ENCODE data around the gene CNTNAP5. TPM values are rescaled to one million over a fixed set of nuclear protein-coding genes. Genes with fewer than 3 reads are reported as not detected.

CNTNAP5 gene
- total and polyA plus RNA-seq, 2 of the 8 experiments (the other 6 are each of a cell fraction or from before 2014, with no cell fraction given) = 0.11 to 0.76 TPM

GRCh38 chr2:124670187-124670586 is 645.1 kb downstream of the CNTNAP5 start:
- Histone ChIP-seq H3K18ac (ENCODE audit: extremely low read depth, low read length) (no peak overlapping the region), H4K5ac (ENCODE audit: insufficient read length, low read depth, low read length) (no peak overlapping the region), H3K23ac (ENCODE audit: insufficient read length) (no peak overlapping the region), H3K27me3 (replicated peaks in 1 of 4; ENCODE audit: control insufficient read depth in 3 of 4, extremely low read depth in 1 of 4, insufficient read depth in 3 of 4, low read length in 3 of 4) (no peaks in the 10 kb centered on the region), H3K4me2 (ENCODE audit: insufficient read depth in 1 of 2, low read depth in 2 of 2, low read length in 2 of 2) (no peak overlapping the region), H2BK5ac (ENCODE audit: low read depth, low read length) (no peak overlapping the region), H3K9ac (replicated peaks in 1 of 4; ENCODE audit: extremely low read depth in 1 of 4, low read depth in 3 of 4, low read length in 3 of 4) (no peak overlapping the region), H3K56ac (replicated peaks; ENCODE audit: insufficient read length, low read depth, low read length) (no peak overlapping the region), H2AFZ (ENCODE audit: low read length) (no peak overlapping the region), H2BK120ac (replicated peaks; ENCODE audit: low read depth, low read length) (no peak overlapping the region), H3K79me1 (ENCODE audit: low read depth, low read length) (no peaks in the 10 kb centered on the region), H3K79me2 (ENCODE audit: control insufficient read depth in 1 of 2, insufficient read depth in 2 of 2, low read length in 2 of 2) (no peaks in the 10 kb centered on the region), H3K4me3 (ENCODE audit: extremely low read depth in 1 of 4, insufficient read depth in 2 of 4, low read depth in 3 of 4, low read length in 4 of 4) (no peak overlapping the region), H3K14ac (ENCODE audit: insufficient read length) (no peak overlapping the region), H4K91ac (replicated peaks; ENCODE audit: insufficient read length, low read length) (no peak overlapping the region), H2BK12ac (ENCODE audit: low read depth, low read length) (no peak overlapping the region), H4K20me1 (replicated peaks in 1 of 2; ENCODE audit: control insufficient read depth in 1 of 2, insufficient read depth in 2 of 2, low read length in 2 of 2) (no peaks in the 10 kb centered on the region), H3K9me3 (ENCODE audit: insufficient read depth in 2 of 2, low read depth in 1 of 2, low read length in 1 of 2) (0 out of 4 replicates have a peak, but pooled peaks cover 0 to 2% of the 10 kb centered on the region in 2 experiments), H2BK20ac (ENCODE audit: low read length) (no peak overlapping the region), H3K23me2 (ENCODE audit: low read depth, low read length) (no peaks in the 10 kb centered on the region), H2AK5ac (ENCODE audit: low read depth, low read length) (no peak overlapping the region), H2BK15ac (ENCODE audit: low read length) (no peak overlapping the region), H3K4me1 (replicated peaks in 1 of 4; ENCODE audit: control insufficient read depth in 3 of 4, insufficient read depth in 4 of 4, low read length in 3 of 4) (peaks cover 0 to 5% (median 0%) of the 10 kb centered on the region in 4 experiments; a peak in 1 of 7 replicates), H3K27ac (ENCODE audit: low read depth, low read length) (no peak overlapping the region), H4K8ac (ENCODE audit: extremely low read depth, insufficient read depth, low read length) (no peak overlapping the region), H3K36me3 (ENCODE audit: control insufficient read depth in 2 of 4, insufficient read depth in 4 of 4, low read length in 3 of 4) (no peaks in the 10 kb centered on the region), H3K4ac (replicated peaks; ENCODE audit: insufficient read length, low read depth, low read length) (no peak overlapping the region)
- DNase-seq (ENCODE audit: low read depth in 1 of 2, low spot score in 2 of 2) (no peak), FAIRE-seq (no peak)
- ChIA-PET CTCF (ENCODE audit: partially characterized antibody) (no interaction called here), POLR2A (ENCODE audit: partially characterized antibody) (no interaction called here)
- no peak for TF ChIP-seq HDAC2 (IDR thresholded peaks at IDR 0.05; ENCODE audit: borderline replicate concordance in 1 of 2, low read depth in 2 of 2, low read length in 2 of 2)
- TF ChIP-seq TAF1 (IDR thresholded peaks at IDR 0.05; ENCODE audit: low read depth, low read length) = no peak
- no peak for TF ChIP-seq HDAC6 (IDR thresholded peaks at IDR 0.05; ENCODE audit: low read depth, low read length)
- TF ChIP-seq, protein P1, sequence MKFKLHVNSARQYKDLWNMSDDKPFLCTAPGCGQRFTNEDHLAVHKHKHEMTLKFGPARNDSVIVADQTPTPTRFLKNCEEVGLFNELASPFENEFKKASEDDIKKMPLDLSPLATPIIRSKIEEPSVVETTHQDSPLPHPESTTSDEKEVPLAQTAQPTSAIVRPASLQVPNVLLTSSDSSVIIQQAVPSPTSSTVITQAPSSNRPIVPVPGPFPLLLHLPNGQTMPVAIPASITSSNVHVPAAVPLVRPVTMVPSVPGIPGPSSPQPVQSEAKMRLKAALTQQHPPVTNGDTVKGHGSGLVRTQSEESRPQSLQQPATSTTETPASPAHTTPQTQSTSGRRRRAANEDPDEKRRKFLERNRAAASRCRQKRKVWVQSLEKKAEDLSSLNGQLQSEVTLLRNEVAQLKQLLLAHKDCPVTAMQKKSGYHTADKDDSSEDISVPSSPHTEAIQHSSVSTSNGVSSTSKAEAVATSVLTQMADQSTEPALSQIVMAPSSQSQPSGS (IDR thresholded peaks at IDR 0.05; ENCODE audit: low read length) = no peak
- TF ChIP-seq, protein P2, sequence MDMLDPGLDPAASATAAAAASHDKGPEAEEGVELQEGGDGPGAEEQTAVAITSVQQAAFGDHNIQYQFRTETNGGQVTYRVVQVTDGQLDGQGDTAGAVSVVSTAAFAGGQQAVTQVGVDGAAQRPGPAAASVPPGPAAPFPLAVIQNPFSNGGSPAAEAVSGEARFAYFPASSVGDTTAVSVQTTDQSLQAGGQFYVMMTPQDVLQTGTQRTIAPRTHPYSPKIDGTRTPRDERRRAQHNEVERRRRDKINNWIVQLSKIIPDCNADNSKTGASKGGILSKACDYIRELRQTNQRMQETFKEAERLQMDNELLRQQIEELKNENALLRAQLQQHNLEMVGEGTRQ (IDR thresholded peaks at IDR 0.05; ENCODE audit: low read length) = no peak

Measured in H1 (cell line).